ENCODE results near the gene KCNE4.

Gene KCNE4

DNA sequence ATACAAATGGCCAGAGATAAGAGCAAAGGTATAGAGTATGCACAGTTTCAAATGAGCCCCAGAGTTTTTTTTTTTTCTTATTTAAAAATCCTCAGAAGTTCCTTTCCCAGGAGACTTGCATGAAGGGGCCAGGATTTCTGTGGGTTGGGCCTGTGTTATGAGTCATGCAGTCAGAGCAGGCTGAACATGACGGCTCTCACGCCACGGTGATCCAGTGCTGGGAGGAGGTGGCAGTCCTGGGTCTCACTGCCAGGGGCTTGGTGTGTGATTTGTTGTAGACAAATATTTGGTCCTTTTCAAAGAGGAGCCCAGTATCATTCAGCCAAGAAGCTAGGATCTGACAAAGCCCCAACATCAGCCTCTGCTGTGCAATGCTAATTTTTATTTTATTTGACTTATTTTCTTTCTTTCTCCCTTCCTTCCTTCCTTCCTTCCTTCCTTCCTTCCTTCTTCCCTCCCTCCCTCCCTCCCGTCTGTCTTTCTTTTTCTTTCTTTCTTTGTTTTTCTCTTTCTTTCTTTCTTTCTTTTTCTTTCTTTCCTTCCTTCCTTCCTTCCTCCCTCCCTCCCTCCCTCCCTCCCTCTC, 10.4 kb upstream of the KCNE4 start:
- no peak for DNase-seq (ENCODE audit: low spot score)

DNA sequence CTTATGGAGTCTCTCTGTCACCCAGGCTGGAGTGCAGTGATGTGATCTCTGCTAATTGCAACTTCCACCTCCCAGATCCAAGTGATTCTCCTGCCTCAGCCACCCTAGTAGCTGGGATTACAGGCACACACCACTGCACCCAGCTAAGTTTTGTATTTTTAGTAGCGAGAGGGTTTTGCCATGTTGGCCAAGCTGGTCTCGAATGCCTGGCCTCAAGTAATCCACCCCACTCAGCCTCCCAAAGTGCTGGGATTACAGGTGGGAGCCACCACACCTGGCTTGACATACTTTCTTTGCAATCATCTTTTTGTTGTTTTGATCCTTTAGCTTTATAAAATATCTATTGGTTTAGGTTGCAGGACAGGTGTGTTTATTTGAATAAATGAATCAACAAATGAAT, 9.7 kb upstream of the KCNE4 start:
- no peak for DNase-seq (ENCODE audit: low spot score)

DNA sequence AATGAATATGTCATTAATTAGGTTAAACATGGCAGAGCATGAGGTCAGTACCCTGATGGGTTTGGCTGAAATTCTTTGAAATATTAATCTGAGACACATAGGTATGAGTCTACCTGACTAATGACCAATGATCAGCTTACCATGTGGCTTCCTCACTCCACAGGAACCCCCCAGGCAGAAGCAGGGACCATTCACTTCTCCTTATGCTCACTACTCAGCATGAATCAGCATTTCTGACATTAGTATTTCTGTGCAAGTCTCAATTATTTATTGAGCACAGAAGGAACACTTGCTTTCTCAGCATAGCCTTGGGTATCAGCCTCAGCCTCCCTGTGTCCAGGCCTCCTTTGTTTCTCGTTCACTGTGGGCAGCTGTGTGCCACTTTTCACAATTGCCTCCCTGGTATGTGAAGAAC, 9.3 kb upstream of the KCNE4 start:
- no peak for DNase-seq (ENCODE audit: low spot score)

DNA sequence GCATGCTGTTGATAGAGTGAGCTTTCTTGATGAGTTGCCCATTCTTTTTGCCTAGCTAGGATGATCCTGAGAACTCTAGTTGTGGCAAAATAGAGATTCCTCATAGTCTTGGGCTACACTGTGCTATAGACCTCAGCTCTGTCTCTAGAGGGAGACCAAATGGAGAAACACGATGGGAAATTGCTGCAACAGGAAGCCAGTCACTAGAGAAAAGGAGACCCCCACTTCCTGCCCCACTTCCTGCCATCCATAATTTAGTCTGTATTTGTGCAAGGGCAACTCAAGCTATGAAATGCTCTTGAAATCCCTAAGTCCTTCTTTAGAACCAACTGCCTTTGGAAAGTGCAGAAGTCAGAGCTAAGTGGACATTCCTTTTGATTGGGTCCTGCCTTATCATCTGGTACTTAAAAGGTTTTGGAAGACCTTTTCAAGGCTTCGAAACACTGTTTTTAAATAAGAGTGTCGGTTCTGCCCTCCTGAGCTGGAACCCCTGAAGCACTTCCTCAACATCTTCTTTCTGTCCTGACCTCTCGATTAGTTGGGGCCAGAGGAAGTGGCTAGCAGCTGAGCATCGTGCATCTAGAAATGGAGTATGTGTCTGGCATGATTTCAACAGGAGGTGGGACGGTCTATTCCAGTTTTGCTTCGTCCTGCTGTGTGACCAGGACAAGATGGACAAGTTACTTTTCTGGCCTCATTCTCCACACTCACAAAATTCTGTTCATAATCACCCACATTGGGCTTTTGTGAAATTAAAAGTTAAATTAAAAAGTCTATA, 8.6 kb upstream of the KCNE4 start:
- DNase-seq (ENCODE audit: low spot score): no peak

DNA sequence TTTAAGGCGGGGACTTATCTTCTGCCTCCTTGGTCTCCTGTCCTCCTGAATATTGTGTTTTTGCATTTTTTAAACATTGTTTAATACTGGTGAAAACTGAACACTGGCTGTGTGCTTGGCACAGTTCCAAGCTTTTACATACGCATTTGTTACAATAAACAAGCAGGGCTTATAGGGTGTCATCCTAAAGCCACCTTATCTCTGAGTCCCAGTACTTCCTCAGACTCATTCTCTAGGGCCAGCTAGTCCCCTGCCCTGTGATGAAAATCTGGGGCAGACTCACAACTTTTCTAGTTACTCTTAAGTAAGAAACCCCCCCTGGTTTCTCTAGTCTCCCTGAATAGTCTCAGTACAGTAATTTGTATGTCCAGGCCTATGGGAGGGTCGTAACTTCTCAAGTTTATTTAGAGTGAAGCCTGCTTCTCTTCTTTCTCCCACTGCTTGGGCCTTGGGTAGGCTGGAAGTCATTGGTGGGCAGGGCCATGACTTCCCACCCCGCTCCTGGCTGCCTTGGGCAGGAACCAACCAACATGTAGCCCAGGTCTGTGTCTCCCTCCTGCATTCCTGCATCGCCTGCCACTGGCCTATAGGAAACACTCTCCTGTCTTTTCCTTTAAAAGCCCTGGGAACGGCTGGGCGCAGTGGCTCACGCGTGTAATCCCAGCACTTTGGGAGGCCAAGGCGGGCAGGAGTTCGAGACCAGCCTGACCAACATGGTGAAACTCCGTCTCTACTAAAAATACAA, 7.7 kb upstream of the KCNE4 start:
- no peak for DNase-seq (ENCODE audit: low spot score)

DNA sequence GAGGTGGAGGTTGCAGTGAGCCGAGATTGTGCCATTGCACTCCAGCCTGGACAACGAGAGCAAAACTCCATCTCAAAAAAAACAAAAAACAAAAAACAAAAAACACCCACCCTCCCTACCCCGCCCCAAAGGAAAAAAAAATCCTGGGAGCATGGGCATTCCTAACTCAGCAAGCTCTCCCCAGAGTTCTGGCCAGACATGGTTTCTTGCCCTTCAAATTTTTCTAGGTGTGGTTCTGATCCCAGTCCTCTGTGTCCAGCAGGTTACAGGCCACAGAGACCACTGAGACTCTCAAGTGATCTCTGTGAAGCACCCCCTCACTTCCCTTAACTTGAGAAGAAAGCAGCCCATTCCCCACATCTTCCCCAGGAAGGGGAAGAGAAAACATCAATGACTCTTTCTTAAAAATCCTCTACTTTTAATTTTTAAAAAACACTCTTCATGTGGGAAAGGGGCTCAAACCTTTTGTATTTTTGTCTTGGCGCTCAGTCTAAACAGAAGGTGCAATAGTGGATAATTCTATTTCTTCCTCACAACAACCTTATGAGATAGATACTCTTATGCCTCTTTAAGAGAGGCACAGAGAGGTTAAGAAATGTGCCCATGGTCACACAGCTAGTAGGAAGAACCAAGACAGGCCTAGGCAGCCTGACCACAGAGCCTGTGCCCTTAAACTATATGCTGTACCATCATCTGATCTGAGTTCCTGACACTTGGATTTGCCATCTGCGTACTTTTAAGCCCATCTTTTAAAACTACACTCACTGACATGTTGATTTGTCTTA, 6.9 kb upstream of the KCNE4 start:
- no peak for DNase-seq (ENCODE audit: low spot score)

DNA sequence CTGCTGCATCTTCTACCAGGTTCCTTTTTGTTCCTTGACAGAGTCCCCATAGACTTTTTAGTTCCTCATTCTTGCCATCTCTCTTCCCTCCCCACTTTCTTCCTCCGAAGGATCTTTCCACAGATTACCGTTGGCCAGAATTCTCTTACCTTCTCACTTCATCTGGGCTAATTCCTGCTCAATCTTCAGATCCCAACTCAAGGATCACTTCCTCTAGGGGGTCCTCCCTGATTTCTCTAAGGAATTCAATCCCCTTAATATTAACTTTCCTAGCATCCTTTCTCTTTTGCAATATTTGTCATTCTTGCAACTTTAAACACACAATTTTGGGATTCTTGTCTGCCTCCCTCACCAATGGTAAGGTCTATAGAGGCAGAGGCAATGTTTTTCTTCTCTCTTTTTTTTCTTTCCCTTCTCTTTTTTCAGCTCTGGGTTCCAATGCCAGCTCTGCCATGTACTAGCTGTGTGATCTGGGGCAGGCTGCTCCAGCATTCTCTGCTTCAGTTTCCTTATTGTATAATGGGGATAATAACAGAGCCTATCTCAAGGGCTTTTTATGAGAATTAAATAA, 5.4 kb upstream of the KCNE4 start:
- DNase-seq (ENCODE audit: low spot score): no peak

DNA sequence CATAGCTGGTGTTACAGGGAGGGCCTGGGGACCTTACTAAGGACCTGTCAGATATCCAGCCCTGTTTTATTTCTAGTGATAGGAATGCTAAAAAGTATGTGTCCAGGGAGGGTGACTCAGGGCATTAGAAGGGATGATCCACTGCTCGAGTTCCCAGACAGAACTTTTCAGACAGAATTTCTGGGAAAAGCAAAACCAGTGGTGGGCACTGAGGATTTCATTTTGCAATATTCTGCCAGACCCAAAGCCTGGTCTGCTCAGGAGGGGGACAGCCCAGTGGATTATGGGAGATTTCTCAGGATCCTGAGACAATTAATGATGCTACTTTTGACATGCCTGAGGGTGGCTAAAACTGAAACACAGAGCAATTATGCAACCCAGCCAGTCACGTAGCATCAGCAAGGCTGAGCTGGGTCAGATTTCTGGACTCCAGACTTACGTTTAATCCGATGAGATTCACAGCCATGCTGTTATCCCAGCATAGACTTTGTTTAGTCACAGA, 4.7 kb upstream of the KCNE4 start:
- DNase-seq (ENCODE audit: low spot score): no peak

DNA sequence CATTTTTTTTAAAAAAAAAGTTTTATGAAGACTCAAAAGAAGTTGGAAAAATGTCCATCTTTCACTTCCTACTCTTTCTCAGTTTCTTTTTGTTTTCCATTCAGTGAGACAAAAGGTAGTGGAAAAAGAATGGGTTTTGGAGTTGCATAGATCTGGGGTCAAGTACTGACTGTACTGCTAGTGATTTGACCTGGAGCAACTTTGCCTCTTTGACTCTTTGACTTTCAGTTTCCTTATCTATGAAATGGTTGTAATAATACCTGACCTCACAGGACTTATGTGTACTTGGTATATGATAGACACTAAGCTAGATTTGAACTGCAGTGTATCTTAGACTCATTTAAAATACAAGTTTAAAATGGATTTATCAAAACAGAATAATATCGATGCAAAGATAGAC, 3.5 kb upstream of the KCNE4 start:
- no peak for DNase-seq (ENCODE audit: low spot score)

DNA sequence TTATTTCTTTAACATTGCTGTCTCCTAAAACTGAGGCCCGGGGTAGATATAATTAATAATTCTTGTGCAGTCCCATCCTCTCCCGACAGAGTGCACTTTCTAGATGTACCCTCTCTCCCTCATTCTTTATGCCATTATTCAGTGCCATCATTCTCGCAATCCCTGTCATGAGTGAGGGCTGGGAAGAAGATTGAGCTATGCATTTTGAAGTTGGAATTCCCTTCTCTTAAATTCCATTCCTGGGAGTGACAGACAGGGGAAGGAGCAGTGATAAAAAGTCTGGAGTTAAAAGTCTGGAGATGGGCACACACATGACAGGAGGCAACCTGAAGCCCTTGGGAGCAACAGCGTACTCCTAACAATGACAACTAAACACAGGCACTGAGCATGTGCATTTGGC, 2.6 kb upstream of the KCNE4 start:
- DNase-seq (ENCODE audit: low spot score): no peak

DNA sequence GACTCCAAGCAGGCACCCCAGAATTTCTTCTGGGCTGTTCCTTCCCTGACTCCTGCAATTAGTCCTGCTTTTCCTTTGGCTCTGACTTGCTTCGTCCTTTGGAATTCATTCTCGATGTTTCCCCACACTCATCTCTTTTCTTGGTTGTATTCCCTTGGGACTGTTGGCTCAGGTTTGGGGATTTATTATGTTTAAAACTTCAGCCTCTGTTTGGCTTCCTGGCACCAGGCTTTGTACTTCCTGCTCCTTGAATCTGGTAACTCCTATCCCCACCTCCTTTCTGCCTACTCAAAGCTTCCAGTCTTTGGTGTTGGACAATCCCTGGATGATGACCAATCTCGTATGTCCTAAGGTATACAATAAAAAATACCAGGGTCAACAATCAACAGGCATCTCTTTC, 1.8 kb upstream of the KCNE4 start:
- DNase-seq (ENCODE audit: low spot score): no peak

DNA sequence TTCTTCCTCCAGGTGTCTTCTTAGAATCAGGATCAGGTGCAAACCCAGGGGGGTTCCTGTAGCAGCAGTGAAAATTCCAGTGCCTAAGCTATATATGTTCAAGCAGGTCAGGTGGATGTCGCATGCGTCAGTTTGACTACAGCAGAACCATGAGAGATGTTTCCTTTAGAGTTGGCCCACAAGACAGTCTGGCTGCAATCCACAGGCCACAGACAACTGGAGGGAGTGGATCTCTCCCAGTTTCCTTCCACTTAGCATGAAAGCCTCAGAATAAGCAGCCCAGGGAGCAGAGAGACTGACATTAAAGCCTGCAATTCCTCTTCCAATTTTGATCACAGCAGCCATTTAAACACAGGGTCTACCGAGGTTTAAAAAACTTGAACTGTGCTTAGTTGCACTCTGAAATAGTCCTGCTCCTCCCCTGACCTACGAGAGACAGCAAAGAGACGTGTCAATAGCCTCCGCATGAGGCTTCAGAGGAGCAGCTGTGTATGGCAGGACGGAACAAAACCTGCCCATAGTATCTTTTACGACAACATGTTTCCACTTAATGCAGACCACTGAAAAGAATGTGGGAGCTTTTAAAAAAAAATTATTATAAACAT, 988 bp upstream of the KCNE4 start:
- DNase-seq (ENCODE audit: low spot score): no peak

DNA sequence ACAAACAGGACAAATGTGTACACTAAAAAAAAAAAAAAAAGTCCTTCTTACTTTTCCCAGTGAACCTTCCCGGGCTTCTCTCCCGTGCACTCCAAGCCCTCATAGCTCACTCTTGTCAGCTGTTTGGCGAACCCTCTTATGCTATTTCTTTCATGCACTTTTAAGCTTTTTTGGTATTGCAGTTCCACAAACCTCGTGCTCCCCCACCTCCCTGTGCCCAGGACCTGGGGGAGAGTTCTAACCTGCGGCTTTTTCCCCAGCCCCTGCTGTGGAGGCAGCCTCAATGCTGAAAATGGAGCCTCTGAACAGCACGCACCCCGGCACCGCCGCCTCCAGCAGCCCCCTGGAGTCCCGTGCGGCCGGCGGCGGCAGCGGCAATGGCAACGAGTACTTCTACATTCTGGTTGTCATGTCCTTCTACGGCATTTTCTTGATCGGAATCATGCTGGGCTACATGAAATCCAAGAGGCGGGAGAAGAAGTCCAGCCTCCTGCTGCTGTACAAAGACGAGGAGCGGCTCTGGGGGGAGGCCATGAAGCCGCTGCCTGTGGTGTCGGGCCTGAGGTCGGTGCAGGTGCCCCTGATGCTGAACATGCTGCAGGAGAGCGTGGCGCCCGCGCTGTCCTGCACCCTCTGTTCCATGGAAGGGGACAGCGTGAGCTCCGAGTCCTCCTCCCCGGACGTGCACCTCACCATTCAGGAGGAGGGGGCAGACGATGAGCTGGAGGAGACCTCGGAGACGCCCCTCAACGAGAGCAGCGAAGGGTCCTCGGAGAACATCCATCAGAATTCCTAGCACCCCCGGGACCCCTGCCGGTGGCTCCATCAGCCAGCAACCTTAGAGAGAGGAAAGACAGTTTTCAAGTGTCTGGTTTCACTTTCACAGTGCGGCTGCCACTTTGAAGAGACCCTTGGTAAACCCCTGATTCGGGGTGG, 826 bp downstream of the KCNE4 start:
- DNase-seq (ENCODE audit: low spot score): no peak

DNA sequence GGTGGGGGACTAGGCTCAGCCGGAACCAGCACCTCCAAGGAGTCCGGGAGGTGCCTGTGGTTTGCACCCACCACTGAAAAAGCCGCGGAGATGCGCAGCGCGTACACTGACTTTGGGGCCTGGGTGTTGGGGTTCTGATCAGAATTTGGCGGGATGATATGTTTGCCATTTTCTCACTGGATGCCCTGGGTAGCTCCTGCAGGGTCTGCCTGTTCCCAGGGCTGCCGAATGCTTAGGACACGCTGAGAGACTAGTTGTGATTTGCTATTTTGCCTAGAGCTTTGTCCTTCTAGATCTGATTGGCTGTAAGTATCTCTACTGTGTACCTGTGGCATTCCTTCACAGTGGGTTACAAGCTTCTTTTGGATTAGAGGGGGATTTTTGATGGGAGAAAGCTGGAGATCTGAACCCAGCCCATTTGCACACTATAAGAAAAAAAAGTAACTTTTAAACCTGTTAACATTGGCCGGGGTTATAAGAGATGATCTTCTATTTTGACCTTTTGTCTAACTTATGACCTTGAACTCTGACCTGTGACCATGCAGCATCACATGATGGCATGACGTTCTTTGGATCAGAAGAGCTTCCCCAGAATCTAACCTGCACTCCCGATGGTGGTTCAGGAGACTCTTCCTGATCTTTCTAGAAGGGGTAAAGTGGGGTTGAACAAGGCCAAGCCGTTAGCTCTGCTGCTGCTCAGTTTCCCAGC, 1.6 kb downstream of the KCNE4 start:
- DNase-seq (ENCODE audit: low spot score): no peak

DNA sequence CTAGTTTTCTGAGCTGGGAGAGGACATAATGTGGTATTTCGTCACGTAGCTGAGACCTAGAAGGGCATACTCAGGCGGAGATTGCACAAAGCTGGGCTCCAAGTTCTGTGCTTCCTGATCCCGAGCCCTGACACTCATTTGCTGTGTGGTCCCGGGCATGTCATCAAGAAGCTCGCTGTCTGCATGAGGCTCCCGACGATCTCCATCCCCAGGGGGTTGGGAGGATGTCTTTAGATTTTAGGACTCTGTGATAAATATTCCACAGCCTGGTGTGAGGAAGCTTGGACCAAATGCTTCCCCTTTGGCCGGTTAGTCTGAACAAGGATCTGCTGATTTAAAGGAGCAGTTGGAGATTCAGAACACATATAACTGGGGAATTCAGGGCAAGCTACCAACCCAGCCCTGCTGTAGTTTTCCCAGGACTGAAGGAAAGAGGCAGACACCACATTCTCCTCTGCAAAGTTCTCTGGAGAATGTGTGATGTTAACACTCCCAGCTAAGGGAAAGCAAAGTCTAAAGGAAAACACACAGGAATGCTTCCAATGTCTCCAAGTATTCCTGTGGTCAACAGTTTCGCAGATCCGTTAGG, 2.3 kb downstream of the KCNE4 start:
- no peak for DNase-seq (ENCODE audit: low spot score)

DNA sequence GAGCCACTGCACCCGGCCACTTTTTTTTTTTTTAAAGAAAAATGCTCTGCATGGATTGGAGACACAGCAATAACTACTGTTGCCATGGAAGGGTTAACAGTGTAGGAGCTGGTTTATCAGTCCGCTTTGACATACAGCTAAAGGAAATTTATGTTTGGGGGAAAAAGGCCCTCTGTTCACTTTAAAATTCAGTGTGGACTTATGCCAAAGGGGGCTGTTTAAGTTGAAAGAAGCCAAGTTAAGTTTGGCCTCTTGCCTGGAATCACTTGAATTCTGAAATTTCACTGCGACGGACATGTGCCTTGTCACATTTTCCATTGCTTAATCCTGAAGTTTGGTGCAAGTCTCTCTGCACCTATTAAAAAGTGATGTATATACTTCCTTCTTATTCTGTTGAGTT, 3.1 kb downstream of the KCNE4 start:
- DNase-seq (ENCODE audit: low spot score): no peak

DNA sequence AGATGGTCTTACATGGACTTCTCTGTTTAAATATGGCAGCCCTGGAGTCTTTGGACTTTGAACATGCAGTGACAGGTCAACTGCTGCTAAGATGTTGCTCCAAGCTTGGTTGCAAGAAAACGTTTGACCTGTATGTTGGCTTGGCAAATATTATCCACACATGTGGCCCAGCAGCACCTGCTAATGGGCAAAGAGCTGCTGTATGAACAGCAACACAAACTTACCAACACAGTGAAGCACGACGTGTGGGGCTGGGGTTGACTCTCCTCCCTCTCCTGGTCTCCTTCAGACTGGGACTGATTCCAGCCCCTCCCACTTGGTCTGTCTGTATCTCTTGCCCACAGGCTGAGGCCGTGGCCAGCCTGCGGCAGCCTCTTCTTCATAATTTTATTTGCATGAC, 3.8 kb downstream of the KCNE4 start:
- DNase-seq (ENCODE audit: low spot score): no peak

DNA sequence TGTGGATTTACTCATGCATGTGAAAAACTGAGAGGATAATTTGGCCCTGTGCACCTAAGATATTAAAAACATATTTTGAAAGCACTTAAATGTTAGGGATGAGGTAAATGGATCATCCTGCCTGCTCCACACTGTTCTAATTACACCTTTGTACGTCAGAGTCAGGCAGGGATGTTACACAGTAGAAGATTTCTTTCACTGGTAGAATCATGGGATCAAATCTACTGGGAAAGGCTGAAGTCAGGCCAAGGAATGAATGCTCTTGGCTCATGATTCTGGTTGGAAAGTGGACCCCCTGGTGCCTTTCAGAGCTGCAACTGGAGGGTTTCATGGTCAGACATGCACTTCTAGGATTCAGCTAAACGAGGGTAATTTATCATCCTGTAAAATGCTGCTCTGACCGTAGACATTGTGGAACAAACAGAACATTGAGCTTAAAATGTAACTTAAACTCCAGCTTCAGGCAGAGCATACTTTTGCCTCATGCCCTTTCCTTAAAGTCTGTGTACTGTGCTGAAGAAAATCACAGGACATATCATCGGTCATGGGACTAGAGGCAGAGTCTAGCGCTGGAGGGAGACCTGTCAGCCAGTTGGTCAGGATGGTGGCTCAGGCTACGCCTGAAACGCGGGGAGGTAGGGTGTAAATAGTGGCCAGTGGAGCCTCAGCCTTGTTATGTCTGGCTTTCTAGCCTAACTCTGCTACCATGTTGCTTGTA, 4.9 kb downstream of the KCNE4 start:
- DNase-seq (ENCODE audit: low spot score): no peak

DNA sequence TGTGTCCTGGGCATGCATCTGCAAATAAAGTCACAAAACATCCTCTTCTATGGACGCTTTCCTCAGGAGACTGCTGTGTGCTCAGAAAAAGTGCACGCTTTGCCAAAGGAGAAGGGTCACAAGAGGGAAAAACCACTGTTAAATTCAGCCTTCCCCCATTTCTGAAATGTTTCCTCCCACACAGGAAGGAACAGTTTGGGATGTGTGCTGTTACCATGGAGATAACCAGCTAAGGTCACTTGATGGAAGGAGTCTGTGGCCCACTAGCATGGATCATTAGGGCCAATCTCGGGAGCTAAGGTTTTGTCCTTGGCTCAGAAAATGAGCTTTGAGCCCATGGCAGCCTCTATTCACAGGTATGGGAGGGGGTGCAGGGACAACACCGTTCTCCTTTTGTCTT, 5.6 kb downstream of the KCNE4 start:
- DNase-seq (ENCODE audit: low spot score): no peak
